HTR-8/SVneo (cell line): ENCODE data around the gene SMAD2.
"Not testable (repeated sequence)": the region's sequence is repeated elsewhere in the genome, so short reads cannot be mapped to it uniquely, and the experiment has no call there.

Source experiments
- DNase-seq: peaks from one replicate; pipeline ENCODE4 v3.0.0; 2011; ENCODE audit warnings: low spot score, mixed read lengths; ENCODE audit not compliant: insufficient read length
- FAIRE-seq: peaks from 2 replicates; lab custom pipeline; 2011; peaks lifted over from hg19 to GRCh38; lab: Jason Lieb, UNC

The SMAD2 gene

GRCh38 chr18:47767198-47767597 lies 163.3 kb downstream of the SMAD2 start:
- FAIRE-seq, DNase-seq: not testable (repeated sequence)
